ENCODE results near the gene ARFGEF2.
A peak's percentile ranks its signal among the peaks of the same experiment; 100 is the strongest.

Gene ARFGEF2

DNA sequence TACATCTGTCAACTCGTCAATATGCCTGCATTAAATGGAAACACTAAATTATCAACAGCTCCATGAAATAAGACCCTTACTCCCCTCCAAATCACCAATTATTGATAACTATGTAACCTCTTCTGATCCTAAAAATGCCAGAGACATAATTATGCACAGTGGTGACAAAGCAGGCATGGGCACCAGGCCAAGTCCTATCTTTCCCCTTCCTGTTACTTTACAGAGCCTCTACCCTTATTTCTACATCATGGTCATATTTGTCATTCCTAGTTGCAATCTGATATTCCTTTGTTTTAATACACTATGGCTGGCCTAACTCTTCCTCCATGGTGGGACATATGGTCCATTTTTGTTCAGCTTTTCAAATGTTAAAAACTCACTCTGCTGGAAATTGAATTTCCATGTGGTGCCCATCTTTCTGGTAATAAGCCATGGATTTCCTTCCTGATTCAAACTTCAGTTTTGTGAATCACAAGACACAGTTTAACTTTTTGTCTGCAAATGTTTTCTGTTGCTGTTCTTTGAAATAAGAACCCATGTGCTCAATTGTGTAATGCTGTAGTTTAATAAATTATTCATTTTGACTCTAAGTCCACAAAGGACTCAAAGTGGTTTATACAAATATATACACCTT, 41.8 kb upstream of the ARFGEF2 start:
- Histone ChIP-seq H3K4me1 (ENCODE audit: control insufficient read depth, low read depth, low read length) (peaks cover 7% of the 10 kb centered on the region), H4K8ac (ENCODE audit: low read depth, low read length) (no peak overlapping the region), H3K79me2 (ENCODE audit: control insufficient read depth, insufficient read depth, low read length) (no peaks in the 10 kb centered on the region), H3K9ac (ENCODE audit: low read length) (no peak overlapping the region), H2BK15ac (replicated peaks; ENCODE audit: low read depth) (no peak overlapping the region), H3K18ac (ENCODE audit: low read length) (no peak overlapping the region), H3K4me2 (ENCODE audit: low read length) (no peak overlapping the region), H2BK120ac (ENCODE audit: low read depth, low read length) (no peak overlapping the region), H3K27ac (ENCODE audit: low read depth, low read length) (no peak overlapping the region), H3K27me3 (ENCODE audit: insufficient read depth, low read length, poor library complexity) (no peaks in the 10 kb centered on the region), H2AK5ac (ENCODE audit: low read length) (no peak overlapping the region), H3K4me3 (ENCODE audit: low read length) (no peak overlapping the region), H4K5ac (ENCODE audit: low read length) (no peak overlapping the region), H2BK5ac (ENCODE audit: low read length) (no peak overlapping the region), H3K56ac (ENCODE audit: low read length) (no peak overlapping the region), H3K79me1 (ENCODE audit: low read length) (no peaks in the 10 kb centered on the region), H3K36me3 (ENCODE audit: control insufficient read depth, insufficient read depth, low read length) (no peaks in the 10 kb centered on the region), H3K4ac (ENCODE audit: low read depth, low read length) (no peak overlapping the region), H3K23ac (ENCODE audit: low read length) (no peak overlapping the region)
- DNase-seq = no peak
- WGBS (ENCODE audit: extremely low coverage, insufficient coverage, low lambda C conversion rate) = no CpG with 5 or more reads among the region's 1 CpG

DNA sequence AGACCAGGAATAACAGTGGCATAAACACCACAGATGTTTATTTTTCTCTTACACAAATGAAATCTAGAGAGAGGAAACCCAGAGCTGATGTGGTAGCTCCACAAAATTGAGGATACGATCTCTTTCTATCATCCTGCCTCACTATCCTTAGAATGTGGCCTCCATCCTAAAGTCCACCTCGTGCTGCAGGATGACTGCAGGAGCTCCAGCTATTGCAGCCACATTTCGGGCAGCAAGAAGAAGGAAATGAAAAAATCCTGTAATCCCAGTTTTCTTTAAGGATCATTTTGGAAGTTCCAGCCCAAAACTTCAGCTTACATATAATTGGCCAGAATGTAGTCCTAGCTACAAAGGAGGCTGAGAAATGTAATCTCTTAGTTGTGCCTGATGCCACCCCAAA, 41.2 kb upstream of the ARFGEF2 start:
- no peaks in the 10 kb centered on the region for H3K79me2 ChIP-seq (ENCODE audit: control insufficient read depth, insufficient read depth, low read length)
- H3K4me1 ChIP-seq (ENCODE audit: control insufficient read depth, low read depth, low read length) = peaks cover 7% of the 10 kb centered on the region
- no peak overlapping the region for H3K4me2 ChIP-seq (ENCODE audit: low read length)
- no peaks in the 10 kb centered on the region for H3K27me3 ChIP-seq (ENCODE audit: insufficient read depth, low read length, poor library complexity)
- DNase-seq = no peak
- no peaks in the 10 kb centered on the region for H3K79me1 ChIP-seq (ENCODE audit: low read length)
- no peak overlapping the region for H2AK5ac ChIP-seq (ENCODE audit: low read length)
- H3K56ac ChIP-seq (ENCODE audit: low read length) = no peak overlapping the region
- H3K4ac ChIP-seq (ENCODE audit: low read depth, low read length) = peak overlapping the region; percentile 63
- H3K4me3 ChIP-seq (ENCODE audit: low read length) = no peak overlapping the region
- H2BK5ac ChIP-seq (ENCODE audit: low read length) = no peak overlapping the region
- no peak overlapping the region for H2BK15ac ChIP-seq (replicated peaks; ENCODE audit: low read depth)
- no peak overlapping the region for H4K5ac ChIP-seq (ENCODE audit: low read length)
- H2BK120ac ChIP-seq (ENCODE audit: low read depth, low read length) = no peak overlapping the region
- H3K36me3 ChIP-seq (ENCODE audit: control insufficient read depth, insufficient read depth, low read length) = no peaks in the 10 kb centered on the region
- H3K23ac ChIP-seq (ENCODE audit: low read length) = no peak overlapping the region
- H3K9ac ChIP-seq (ENCODE audit: low read length) = no peak overlapping the region
- H3K18ac ChIP-seq (ENCODE audit: low read length) = no peak overlapping the region
- no peak overlapping the region for H3K27ac ChIP-seq (ENCODE audit: low read depth, low read length)
- H4K8ac ChIP-seq (ENCODE audit: low read depth, low read length) = no peak overlapping the region
- no CpG with 5 or more reads among the region's 3 CpGs for WGBS (ENCODE audit: extremely low coverage, insufficient coverage, low lambda C conversion rate)

DNA sequence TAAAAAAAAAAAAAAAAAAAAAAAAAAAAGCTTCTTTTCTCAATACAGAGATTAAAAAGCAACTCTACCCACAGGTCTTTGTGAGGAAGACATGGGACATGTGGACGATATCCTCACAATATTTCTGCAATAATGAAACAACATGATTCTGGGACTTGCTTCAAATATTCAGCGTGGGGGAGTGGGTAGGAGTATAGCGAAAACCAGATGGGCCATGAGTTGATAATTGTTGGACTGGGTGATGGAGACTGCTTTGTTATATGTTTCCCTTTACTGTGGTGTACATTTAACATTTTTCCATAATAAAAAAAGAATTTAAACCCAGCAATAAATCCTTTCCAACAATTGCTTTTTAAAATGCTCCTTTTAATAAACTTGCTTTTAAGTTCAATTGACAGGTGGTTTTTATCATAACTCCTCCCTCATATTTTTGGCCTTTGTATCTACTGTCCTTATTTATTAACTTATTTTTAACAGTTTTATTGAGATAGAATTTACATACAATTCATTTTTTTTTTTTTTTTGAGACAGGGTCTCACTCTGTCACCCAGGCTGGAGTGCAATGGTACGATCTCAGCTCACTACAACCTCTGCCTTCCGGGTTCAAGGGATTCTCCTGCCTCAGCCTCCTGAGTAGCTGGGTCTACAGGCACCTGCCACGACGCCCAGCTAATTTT, 40.4 kb upstream of the ARFGEF2 start:
- H2AK5ac ChIP-seq (ENCODE audit: low read length) = no peak overlapping the region
- H3K18ac ChIP-seq (ENCODE audit: low read length) = no peak overlapping the region
- H3K79me1 ChIP-seq (ENCODE audit: low read length) = no peaks in the 10 kb centered on the region
- no peak overlapping the region for H3K4ac ChIP-seq (ENCODE audit: low read depth, low read length)
- H2BK120ac ChIP-seq (ENCODE audit: low read depth, low read length) = no peak overlapping the region
- no peak overlapping the region for H4K5ac ChIP-seq (ENCODE audit: low read length)
- no peak overlapping the region for H2BK5ac ChIP-seq (ENCODE audit: low read length)
- DNase-seq = no peak
- H3K56ac ChIP-seq (ENCODE audit: low read length) = no peak overlapping the region
- no peak overlapping the region for H3K9ac ChIP-seq (ENCODE audit: low read length)
- H3K23ac ChIP-seq (ENCODE audit: low read length) = no peak overlapping the region
- H2BK15ac ChIP-seq (replicated peaks; ENCODE audit: low read depth) = no peak overlapping the region
- H3K27ac ChIP-seq (ENCODE audit: low read depth, low read length) = no peak overlapping the region
- H3K36me3 ChIP-seq (ENCODE audit: control insufficient read depth, insufficient read depth, low read length) = no peaks in the 10 kb centered on the region
- H3K4me3 ChIP-seq (ENCODE audit: low read length) = no peak overlapping the region
- no peak overlapping the region for H4K8ac ChIP-seq (ENCODE audit: low read depth, low read length)
- H3K4me1 ChIP-seq (ENCODE audit: control insufficient read depth, low read depth, low read length) = peaks cover under 1% of the 10 kb centered on the region
- no CpG with 5 or more reads among the region's 7 CpGs for WGBS (ENCODE audit: extremely low coverage, insufficient coverage, low lambda C conversion rate)
- no peaks in the 10 kb centered on the region for H3K27me3 ChIP-seq (ENCODE audit: insufficient read depth, low read length, poor library complexity)
- H3K79me2 ChIP-seq (ENCODE audit: control insufficient read depth, insufficient read depth, low read length) = no peaks in the 10 kb centered on the region
- H3K4me2 ChIP-seq (ENCODE audit: low read length) = no peak overlapping the region

DNA sequence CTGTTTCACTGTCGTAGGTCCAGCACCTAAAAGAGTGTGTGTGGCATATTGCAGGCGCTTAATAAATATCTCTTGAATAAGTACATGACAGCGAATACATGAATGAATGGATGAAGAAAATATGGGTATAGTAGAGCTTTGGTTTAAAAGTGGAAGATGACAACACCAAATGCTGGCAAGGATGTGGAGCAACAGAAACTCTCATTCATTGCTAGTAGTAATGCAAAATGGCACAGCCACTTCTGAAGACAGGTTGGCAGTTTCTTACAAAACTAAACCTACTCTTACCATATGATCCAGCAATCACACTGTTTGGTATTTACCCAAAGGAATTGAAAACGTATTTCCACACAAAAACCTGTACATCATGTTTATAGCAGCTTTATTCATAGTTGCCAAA, 36.3 kb upstream of the ARFGEF2 start:
- H3K4me3 ChIP-seq (ENCODE audit: low read length) = no peak overlapping the region
- no peaks in the 10 kb centered on the region for H3K4me1 ChIP-seq (ENCODE audit: control insufficient read depth, low read depth, low read length)
- no peak overlapping the region for H2BK15ac ChIP-seq (replicated peaks; ENCODE audit: low read depth)
- no peak for DNase-seq
- H4K8ac ChIP-seq (ENCODE audit: low read depth, low read length) = no peak overlapping the region
- no peak overlapping the region for H3K9ac ChIP-seq (ENCODE audit: low read length)
- no peaks in the 10 kb centered on the region for H3K27me3 ChIP-seq (ENCODE audit: insufficient read depth, low read length, poor library complexity)
- no peaks in the 10 kb centered on the region for H3K79me1 ChIP-seq (ENCODE audit: low read length)
- H3K4me2 ChIP-seq (ENCODE audit: low read length) = no peak overlapping the region
- no peak overlapping the region for H3K56ac ChIP-seq (ENCODE audit: low read length)
- H3K4ac ChIP-seq (ENCODE audit: low read depth, low read length) = no peak overlapping the region
- no peak overlapping the region for H2BK120ac ChIP-seq (ENCODE audit: low read depth, low read length)
- no peak overlapping the region for H2AK5ac ChIP-seq (ENCODE audit: low read length)
- H3K27ac ChIP-seq (ENCODE audit: low read depth, low read length) = no peak overlapping the region
- no peak overlapping the region for H2BK5ac ChIP-seq (ENCODE audit: low read length)
- WGBS (ENCODE audit: extremely low coverage, insufficient coverage, low lambda C conversion rate) = no CpG with 5 or more reads among the region's 4 CpGs
- no peak overlapping the region for H4K5ac ChIP-seq (ENCODE audit: low read length)
- no peaks in the 10 kb centered on the region for H3K79me2 ChIP-seq (ENCODE audit: control insufficient read depth, insufficient read depth, low read length)
- no peak overlapping the region for H3K18ac ChIP-seq (ENCODE audit: low read length)
- H3K36me3 ChIP-seq (ENCODE audit: control insufficient read depth, insufficient read depth, low read length) = no peaks in the 10 kb centered on the region
- no peak overlapping the region for H3K23ac ChIP-seq (ENCODE audit: low read length)

DNA sequence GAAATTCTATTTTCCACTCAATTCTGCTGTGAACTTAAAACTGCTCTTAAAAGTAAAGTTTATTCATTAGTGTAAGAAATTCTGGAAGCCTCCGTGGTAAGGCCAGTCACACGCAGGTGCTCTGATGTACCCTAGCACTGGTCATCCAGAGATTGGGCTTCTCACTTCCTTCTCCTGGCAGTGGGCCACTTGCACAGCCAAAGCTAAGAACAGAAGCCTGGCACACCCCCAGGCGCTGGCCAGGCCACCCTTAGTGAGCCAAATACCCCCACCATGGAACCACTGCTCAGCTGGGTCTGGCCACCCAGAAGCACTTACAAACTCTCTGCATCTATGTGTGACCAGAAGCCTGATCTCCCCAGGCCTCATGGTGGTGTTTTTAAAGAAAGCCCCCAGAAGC, 35.3 kb upstream of the ARFGEF2 start:
- Histone ChIP-seq H3K18ac (ENCODE audit: low read length) (no peak overlapping the region), H3K4me3 (ENCODE audit: low read length) (no peak overlapping the region), H3K4ac (ENCODE audit: low read depth, low read length) (no peak overlapping the region), H2BK5ac (ENCODE audit: low read length) (no peak overlapping the region), H3K36me3 (ENCODE audit: control insufficient read depth, insufficient read depth, low read length) (no peaks in the 10 kb centered on the region), H2BK120ac (ENCODE audit: low read depth, low read length) (no peak overlapping the region), H3K4me2 (ENCODE audit: low read length) (no peak overlapping the region), H3K27ac (ENCODE audit: low read depth, low read length) (no peak overlapping the region), H3K4me1 (ENCODE audit: control insufficient read depth, low read depth, low read length) (no peaks in the 10 kb centered on the region), H3K79me1 (ENCODE audit: low read length) (no peaks in the 10 kb centered on the region), H2BK15ac (replicated peaks; ENCODE audit: low read depth) (no peak overlapping the region), H2AK5ac (ENCODE audit: low read length) (no peak overlapping the region), H4K5ac (ENCODE audit: low read length) (no peak overlapping the region), H3K79me2 (ENCODE audit: control insufficient read depth, insufficient read depth, low read length) (no peaks in the 10 kb centered on the region), H4K8ac (ENCODE audit: low read depth, low read length) (no peak overlapping the region), H3K56ac (ENCODE audit: low read length) (no peak overlapping the region), H3K23ac (ENCODE audit: low read length) (no peak overlapping the region), H3K9ac (ENCODE audit: low read length) (no peak overlapping the region), H3K27me3 (ENCODE audit: insufficient read depth, low read length, poor library complexity) (no peaks in the 10 kb centered on the region)
- WGBS (ENCODE audit: extremely low coverage, insufficient coverage, low lambda C conversion rate) = no CpG with 5 or more reads among the region's 3 CpGs
- DNase-seq = no peak

DNA sequence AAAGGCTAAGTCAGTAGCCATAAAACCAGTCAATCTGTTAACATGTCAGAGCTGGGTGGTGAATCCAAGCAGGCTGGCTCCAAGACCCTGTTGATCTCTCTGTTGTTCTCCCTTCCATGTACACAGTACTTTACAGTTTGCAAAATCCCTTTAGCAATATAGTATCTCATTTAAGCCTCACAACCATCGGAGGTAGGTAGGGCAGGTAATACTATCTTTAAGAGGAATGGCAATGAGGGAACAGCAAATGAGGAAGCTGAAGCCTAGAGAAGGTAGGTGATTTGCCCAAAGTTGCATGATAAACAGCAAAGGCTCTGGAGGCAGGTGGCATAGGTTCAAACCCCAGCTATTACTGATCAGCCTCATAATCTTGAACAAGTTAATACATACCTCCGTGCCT, 34.7 kb upstream of the ARFGEF2 start:
- no peak overlapping the region for H2BK5ac ChIP-seq (ENCODE audit: low read length)
- no peak overlapping the region for H3K4ac ChIP-seq (ENCODE audit: low read depth, low read length)
- no peak overlapping the region for H4K8ac ChIP-seq (ENCODE audit: low read depth, low read length)
- H3K36me3 ChIP-seq (ENCODE audit: control insufficient read depth, insufficient read depth, low read length) = no peaks in the 10 kb centered on the region
- no peak overlapping the region for H3K9ac ChIP-seq (ENCODE audit: low read length)
- no peaks in the 10 kb centered on the region for H3K79me1 ChIP-seq (ENCODE audit: low read length)
- H3K27ac ChIP-seq (ENCODE audit: low read depth, low read length) = no peak overlapping the region
- no peak overlapping the region for H4K5ac ChIP-seq (ENCODE audit: low read length)
- no peak overlapping the region for H3K18ac ChIP-seq (ENCODE audit: low read length)
- DNase-seq = no peak
- no peaks in the 10 kb centered on the region for H3K79me2 ChIP-seq (ENCODE audit: control insufficient read depth, insufficient read depth, low read length)
- no peak overlapping the region for H2BK120ac ChIP-seq (ENCODE audit: low read depth, low read length)
- H3K4me1 ChIP-seq (ENCODE audit: control insufficient read depth, low read depth, low read length) = no peaks in the 10 kb centered on the region
- no peak overlapping the region for H3K4me3 ChIP-seq (ENCODE audit: low read length)
- H3K56ac ChIP-seq (ENCODE audit: low read length) = no peak overlapping the region
- H3K23ac ChIP-seq (ENCODE audit: low read length) = no peak overlapping the region
- no CpG with 5 or more reads among the region's 2 CpGs for WGBS (ENCODE audit: extremely low coverage, insufficient coverage, low lambda C conversion rate)
- no peak overlapping the region for H2BK15ac ChIP-seq (replicated peaks; ENCODE audit: low read depth)
- no peaks in the 10 kb centered on the region for H3K27me3 ChIP-seq (ENCODE audit: insufficient read depth, low read length, poor library complexity)
- H2AK5ac ChIP-seq (ENCODE audit: low read length) = no peak overlapping the region
- no peak overlapping the region for H3K4me2 ChIP-seq (ENCODE audit: low read length)

All from mesendoderm (in vitro differentiated cells).